Transverse colon (tissue), 3 donors: Measurements from ENCODE around the gene KCNJ2.

Experiments used
- POLR2A ChIP-seq: fragments of 450-650 bp; IDR thresholded peaks from one replicate; pipeline ENCODE4 v1.6.1; 2016; ENCODE audit warnings: antibody characterized with exemption, mild to moderate bottlenecking, moderate library complexity
- TF ChIP-seq, protein P1 (sequence below), 5 experiments: fragments of 200-600 bp in 3 of 5; fragments of 450-650 bp in 2 of 5; sonication (generic) in 3 of 5; IDR thresholded peaks; 1 replicate in 2 of 5; 2 replicates in 3 of 5; pipeline ENCODE4 v1.5.1; 2016 to 2017; ENCODE audit warnings: antibody characterized with exemption in 5 of 5, inconsistent platforms in 3 of 5, mild to moderate bottlenecking in 2 of 5, moderate library complexity in 1 of 5

- TF ChIP-seq, protein P1, sequence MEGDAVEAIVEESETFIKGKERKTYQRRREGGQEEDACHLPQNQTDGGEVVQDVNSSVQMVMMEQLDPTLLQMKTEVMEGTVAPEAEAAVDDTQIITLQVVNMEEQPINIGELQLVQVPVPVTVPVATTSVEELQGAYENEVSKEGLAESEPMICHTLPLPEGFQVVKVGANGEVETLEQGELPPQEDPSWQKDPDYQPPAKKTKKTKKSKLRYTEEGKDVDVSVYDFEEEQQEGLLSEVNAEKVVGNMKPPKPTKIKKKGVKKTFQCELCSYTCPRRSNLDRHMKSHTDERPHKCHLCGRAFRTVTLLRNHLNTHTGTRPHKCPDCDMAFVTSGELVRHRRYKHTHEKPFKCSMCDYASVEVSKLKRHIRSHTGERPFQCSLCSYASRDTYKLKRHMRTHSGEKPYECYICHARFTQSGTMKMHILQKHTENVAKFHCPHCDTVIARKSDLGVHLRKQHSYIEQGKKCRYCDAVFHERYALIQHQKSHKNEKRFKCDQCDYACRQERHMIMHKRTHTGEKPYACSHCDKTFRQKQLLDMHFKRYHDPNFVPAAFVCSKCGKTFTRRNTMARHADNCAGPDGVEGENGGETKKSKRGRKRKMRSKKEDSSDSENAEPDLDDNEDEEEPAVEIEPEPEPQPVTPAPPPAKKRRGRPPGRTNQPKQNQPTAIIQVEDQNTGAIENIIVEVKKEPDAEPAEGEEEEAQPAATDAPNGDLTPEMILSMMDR (IDR thresholded peaks at IDR 0.05): no peak
- no peak for TF ChIP-seq POLR2A
Observed at GRCh38 chr17:70172923-70173322, 3.6 kb downstream of the KCNJ2 start.
